HG02981 (cell line): ENCODE results near the gene TRA2A.
A peak's percentile ranks its signal among the peaks of the same experiment; 100 is the strongest.
"Not testable (repeated sequence)": the region's sequence is repeated elsewhere in the genome, so short reads cannot be mapped to it uniquely, and the experiment has no call there.

ENCODE experiments used
- ATAC-seq: cut with Tn5 transposase; IDR thresholded peaks from one replicate; pipeline ENCODE4 v1.9.1; 2021; ENCODE audit warnings: mild to moderate bottlenecking, moderate library complexity; ENCODE audit not compliant: unreplicated experiment

The TRA2A gene

DNA sequence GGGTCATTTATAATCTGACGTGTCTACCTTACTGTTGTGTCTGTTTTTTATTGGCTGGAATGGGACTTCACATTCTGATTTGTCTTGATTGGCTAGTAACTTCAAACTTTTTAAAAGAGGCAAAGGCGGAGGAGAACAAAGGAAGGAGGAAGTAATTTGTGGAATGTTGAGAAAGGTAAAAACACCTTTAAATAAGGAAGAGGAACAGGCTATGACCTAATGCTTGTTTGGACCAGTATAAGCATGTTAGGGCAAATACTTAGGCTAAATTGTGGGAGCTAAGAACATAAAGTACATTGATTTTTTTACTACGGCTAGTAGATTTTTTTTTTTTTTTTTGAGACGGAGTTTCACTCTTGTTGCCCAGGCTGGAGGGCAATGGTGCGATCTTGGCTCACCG lies 18.0 kb downstream of the TRA2A start:
- ATAC-seq = not testable (repeated sequence)

DNA sequence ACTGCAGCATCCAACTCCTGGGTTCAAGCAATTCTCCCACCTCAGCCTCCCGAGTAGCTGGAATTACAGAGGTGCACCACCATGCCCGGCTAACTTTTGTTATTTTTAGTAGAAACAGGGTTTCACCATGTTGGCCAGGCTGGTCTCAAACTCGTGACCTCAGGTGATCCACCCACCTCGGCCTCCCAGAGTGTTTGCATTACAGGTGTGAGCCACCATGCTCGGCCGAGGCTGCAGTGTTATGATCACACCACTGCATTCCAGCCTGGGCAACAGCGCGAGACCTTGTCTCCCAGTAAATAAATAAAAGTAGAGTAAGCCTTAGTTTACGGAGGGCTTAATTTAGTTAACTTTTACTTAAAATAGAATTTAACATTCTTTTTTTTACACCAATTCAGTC lies 37.8 kb downstream of the TRA2A start:
- ATAC-seq = no peak

DNA sequence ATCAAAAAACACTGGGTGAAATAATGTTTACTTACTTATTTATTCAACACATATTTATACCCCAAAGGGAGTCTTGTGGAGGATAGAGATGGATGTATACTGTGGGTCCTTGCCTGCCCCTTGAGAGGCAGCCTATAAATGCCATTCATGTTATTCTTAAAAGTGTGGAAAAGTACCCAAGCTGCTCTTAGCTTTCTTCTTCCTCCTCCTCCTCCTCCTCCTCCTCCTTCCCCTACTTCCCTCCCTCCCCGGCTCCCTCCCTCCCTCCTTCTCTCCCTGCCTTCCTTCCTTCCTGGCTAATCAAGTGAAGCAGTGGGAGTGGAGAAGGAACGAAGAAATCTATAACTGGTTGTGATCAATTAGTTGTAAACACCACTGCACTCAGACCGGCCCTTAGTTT lies 40.3 kb downstream of the TRA2A start:
- ATAC-seq = no peak

DNA sequence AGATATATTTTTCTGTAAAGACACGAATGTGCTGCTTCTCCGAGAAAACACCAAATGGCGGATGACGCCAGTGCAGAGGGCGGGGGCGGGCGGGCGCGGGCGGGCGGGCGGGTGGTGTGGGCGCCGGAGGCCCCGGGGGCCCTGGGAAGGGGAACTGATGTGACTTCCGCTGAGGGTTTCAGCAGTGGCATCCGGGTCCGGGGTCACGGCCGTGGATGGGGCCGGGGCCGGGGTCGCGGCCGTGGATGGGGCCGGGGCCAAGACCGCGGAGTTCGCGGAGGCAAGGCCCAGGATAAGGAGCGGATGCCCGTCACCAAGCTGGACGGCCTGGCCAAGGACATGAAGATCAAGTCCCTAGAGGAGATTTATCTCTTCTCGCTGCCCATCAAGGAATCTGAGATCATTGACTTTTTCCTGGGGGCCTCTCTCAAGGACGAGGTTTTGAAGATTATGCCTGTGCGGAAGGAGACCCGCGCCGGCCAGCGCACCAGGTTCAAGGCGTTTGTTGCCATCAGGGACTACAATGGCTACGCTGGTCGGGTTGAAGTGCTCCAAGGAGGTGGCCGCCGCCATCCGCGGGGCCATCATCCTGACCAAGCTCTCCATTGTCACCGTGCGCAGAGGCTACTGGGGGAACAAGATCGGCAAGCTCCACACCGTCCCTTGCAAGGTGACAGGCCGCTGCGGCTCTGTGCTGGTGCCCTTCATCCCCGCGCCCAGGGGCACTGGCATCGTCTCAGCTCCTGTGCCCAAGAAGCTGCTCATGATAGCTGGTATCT lies 41.2 kb downstream of the TRA2A start:
- ATAC-seq = peak; percentile 74

DNA sequence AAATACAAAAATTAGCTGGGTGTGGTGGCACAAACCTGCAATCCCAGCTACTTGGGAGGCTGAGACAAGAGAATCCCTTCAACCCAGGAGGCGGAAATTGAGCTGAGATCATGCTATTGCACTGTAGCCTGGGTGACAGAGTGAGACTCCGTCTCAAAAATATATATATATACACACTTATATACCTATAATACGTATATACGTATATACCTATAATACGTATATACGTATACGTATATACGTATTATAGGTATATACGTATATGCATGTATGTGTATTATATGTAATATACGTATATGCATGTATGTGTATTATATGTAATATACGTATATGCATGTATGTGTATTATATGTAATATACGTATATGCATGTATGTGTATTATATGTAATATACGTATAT lies 43.1 kb downstream of the TRA2A start:
- ATAC-seq = not testable (repeated sequence)

DNA sequence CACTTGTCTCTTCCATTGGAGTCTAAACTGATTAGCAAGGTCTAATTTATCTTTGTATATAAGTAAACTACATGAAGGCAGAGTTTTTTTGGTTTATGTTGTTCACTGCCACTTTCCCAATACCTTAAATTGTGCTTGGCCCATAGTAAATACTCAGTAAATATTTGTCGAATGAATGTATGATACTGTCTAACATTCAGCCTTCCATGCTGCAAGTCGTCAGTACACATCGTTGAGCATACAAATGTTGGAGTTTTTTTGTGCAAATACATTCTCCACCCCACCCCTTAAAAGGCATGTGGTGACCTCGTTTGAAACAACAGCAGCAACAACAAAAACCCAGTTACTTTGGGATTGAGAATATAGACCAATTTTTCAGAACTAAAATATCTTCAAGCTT lies 44.1 kb downstream of the TRA2A start:
- no peak for ATAC-seq

DNA sequence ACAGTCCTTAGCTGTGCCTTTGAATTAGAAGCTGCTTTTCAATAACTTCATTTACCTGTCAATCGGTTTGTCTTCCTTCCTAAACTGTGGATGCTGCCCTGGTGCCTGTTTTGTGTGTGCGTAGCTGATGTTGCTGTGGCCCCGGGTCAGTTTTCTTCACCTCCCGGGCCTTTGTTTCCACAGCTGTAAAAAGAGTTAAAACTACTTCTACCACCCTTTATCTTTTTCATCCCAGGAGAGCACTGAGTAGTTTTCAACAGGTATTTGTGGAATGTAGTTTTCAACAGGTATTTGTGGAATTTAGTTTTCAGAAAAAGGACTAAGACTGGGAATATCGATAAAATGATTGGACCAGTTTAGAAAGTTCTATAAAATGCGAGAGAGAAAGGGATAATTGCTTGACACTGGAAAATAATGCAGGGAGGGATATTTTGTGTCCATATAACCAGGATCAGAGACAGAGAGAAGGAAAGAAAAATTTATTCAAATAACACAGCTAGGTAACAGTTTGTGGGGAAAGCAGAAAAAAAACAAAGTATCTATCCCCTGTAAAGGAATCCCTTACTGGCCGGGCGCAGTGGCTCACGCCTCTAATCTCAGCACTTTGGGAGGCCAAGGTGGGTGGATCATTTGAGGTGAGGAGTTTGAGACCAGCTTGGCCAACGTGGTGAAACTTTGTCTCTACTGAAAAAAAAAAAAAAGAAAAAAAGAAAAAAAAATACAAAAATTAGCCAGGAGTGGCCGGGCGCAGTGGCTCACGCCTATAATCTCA lies 45.6 kb downstream of the TRA2A start:
- ATAC-seq = no peak

DNA sequence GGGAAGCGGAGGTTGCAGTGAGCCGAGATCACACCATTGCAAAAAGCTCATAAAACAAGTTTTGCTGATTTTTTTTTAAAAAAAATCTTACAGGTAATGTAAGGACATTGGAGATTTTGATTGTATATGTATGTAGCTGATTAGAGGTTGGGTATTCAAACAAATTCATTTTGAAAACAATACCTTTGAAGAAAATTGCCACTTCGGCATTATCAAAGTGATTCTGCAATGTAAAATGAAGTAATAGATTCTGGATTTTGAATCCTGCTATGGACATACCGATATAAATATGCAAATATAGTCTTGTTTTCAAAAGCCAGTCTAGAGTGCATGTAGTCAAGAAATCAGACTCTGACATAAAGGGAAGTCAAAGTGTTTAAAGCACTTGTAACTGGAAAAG lies 49.1 kb downstream of the TRA2A start:
- ATAC-seq = no peak

DNA sequence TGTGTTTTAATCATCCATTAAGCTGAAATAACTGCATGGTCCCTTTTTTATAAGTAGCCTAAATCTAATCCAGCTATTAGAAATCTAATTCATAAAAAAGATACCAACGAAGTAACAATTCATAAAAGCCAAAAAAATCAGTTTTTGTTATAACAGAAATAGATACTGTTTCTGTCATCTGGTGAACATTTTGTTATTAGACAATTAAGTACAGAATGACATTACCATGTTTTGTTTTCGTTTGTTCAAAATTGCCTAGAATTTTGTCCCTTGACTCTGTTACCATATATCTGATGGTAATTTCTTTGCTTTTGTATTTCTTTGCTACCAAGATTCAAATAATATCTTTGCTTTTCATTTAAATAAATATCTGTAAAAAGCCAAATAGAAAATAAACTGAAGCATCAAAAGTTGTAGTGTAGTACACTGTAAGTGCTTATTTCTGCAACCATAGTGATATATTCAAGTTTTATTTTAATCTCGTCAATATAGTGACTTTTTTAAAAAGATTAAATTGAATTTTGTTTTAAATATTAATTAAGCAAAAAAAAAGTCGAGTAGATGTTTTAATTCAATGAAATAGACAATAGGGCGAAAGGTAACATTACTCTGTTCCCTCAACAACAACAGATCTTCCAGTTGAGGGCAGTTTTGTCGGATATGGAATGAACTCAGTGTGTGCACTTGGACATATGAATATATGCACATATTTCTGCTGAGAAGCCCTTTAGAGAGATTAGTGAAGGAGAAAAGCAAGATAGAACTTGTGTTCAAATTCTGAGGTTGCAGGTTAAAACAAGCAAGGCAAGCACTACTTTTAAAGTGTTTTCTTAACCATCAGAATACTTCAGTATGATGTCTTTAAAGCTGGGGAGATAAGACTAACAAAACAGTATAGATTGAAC lies 53.6 kb downstream of the TRA2A start:
- no peak for ATAC-seq

DNA sequence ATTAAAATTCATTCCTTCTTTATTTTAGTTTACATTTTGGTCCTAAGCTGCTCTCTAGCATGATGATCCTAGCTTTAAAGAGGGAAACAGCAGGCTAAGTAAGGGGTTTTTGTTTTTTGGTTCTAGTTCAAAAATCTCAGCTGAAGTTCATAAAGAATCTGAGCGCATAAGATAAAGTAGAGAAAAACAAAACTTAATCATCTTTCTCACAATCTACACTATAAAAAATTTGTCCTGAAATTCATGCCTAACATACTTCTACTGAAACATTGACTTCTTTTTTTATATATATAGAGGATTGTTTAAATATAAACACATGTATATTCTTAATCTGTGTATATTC lies 54.7 kb downstream of the TRA2A start:
- ATAC-seq = no peak

DNA sequence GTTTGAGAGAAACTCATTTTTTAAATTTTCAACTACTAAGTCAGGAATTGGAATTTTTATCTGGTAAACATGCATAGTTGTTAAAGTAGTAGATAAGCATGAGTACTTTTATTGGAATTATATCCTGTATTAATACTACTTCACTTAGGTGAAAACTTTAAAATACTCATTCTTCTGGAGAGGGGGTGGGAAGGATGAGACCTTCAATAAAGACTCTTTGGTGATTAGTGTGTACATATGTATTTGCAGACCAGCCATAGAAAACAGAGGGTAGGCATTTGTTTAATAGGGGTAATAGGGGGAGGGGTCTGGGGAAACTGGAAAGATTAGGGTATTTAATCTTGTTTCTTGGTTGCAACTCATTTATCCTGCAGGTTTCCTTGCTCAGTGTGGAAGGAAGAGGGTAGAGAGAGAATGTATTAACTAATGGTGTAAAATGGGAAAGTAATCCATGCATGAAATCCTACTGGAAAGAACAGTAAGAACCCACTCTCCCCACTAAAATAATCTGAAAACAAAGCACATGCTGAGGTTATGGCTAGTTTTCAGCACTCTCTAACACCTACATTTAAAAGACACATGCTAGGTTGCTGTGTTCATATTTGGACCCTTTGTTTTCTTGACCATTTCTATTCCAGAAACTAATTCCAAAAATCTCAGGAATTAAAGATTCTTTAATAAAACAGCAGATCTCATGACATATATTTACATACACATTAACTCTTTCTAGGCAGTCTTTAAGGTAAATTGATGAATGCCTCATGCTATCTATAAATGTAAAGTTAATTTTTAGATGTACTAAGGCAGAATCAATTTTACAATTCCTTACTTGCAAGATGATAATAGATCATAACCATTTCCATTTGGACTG lies 55.3 kb downstream of the TRA2A start:
- ATAC-seq = no peak

DNA sequence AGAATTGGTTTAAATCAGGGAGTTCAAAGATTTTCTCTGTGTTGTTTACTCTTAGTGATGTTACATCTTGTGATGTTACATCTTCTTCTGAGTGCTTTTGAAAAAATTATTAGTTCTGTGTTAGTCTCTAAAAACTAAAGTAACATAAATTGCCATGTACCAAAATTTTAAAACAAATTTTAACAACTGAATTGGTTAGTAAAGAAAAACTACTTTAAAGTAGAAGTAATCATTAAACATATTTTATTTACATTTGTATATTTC lies 56.3 kb downstream of the TRA2A start:
- ATAC-seq = no peak

DNA sequence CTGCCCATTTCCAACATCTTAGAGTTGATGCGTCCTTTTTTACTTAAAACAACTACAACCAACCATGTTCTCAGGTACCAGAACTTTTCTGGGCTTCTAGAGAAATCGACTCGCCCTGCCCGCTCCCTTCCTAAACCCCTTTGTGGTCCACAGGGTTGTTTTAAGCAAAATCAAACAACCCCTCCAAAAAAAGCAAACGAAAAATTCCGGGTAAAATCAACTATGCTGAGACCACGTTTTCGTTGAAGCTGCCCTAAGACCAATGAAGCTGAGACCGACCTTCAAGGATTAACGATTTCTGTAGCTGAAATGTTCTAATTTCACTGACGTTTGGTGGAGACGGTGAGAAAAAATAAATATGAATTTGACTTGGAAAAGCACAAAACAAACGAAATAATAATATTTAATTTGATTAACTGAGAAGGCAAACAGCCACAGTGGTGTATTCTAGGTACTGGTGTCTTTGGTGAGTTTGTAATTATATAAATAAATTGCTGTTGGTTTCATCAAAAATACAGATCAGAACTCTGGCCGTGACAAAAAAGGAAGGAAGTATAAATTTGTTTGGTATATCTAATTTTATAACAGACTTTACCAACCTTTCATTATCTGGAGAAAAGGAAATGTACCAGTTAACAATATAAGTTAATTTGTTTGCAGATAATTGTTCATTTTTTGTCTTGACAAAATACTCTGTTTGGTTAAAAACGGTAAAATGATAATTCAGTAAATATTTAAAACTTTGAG lies 56.8 kb downstream of the TRA2A start:
- ATAC-seq = no peak

DNA sequence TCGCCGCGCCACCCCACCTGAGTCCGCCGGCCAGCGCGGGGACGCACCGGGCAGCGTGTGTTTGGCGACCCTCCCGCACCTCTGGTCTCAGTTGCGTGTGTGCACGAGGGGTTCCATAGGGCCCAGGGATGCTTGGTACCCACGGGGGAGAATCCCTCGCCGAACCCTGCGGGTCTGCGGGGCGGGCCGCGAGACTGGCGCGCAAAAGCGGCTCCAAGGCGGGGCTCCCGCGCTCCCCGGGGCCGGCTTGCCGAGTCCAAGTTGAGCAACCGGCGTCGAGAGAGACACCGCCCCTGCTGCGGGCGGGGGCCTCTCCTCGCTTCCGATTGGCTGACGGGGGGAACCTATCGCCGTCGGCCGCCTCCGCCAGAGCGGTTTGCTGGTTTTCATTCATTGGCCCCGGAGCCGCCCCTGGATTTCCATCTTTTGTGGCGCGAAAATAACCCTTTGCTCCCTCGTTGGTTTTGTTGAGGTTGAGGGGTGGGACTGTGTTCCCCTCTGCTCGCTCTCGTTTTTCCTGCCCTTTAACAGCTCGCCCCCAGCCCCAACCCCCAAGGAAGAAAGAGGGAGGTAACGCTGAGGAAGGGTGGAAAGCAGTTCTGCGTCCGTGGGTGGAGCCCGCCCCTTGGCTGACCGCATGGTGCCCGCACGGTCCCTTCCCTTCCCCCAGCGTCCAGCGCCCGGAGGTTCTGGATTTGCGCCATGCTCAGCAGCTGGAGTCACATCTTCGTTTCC lies 57.5 kb downstream of the TRA2A start:
- ATAC-seq = peak; percentile 73

DNA sequence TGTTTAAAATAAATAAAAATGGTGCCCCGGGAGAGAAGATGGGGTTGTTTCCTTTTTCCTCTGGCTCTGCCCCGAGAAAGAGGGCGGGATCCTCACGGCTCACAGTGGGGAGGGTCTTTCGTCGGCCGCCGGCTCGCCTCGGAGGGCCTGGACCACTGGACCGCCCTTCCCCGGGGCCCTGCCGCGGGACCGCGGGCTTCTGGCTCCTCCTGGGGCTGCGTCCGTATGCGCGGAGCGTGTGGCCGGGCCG lies 58.0 kb downstream of the TRA2A start:
- ATAC-seq = peak; percentile 15

DNA sequence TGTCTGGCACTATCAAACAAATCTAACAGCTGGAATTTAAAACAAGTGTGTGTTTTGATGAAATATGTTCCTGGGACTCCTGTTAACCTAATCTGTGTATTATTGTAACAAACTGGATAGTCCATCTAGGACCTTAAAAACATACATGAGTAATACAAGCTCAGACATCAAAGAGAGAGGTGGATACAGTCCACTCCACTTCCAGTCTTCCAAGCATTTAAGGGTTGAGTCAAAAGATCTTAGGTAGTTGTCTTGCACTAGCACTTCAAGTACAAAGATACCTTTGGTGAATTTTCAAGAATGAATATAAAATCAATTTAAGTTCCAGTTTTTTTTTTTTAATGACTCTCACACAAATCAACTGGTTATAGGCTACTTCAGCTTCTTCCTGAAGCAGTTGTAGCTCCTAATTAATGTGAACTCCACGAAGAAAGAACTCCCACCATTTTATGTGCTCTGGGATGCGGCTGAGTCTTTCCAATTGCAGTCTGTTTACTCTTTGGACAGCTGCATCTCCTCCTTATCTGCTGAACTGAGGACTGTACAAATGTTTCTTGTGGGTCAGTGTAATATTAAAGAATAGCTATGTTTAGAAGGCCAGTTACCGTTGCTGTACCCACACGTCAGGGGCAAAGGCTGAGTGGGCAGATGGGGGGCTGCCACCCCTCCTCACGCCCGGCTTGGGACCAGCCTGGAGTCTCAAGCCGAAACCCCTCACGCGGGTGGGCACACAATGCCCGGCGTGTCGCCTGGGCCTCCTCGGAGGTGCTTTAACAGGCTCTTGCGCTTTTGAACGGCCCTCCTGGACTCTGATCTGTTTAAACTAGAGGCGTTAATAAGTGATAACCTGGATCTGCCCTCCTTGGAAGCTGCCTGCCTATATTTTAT lies 58.6 kb downstream of the TRA2A start:
- ATAC-seq = no peak

DNA sequence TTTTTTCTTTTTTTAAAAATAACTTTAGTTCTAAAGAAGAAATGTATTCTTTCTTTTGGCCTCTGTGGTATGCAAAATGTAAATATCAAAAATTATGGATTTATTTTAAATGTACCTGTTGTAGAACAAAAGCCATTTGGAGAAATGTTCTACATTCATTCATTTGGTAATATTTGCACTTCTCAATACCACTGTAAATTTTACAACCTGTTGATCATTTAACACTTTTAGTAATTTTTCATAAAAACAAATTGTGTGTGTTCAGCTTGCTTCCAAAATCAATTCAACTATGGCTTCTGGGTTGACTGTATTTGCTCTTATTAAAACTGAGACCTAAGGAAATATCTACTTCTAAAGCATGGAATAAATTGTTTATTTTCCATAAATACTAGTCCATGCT lies 59.2 kb downstream of the TRA2A start:
- no peak for ATAC-seq

DNA sequence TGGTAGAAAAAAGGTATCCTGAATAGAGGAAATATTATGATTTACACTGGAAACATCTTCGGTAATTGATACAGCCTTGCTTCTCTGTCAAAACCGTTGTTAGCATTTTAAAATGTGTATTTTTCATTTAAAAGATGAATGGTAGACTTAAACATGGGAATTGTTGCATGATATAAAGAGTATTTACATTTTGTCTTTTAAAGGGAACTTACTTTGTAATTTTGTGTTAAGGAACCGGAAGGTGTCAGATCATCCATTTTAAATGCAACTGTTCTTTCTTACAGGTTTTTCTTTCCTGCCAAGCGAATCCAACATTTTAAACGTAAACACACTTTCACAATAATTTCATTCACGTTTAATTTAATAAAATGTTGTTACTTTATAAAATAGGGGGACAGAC lies 59.7 kb downstream of the TRA2A start:
- ATAC-seq = no peak
